Neural progenitor cell (in vitro differentiated cells): Measurements from ENCODE around the gene PADI4.

Experiments
- EZH2 ChIP-seq: fragments of 200-600 bp; sonication (generic); IDR thresholded peaks from 2 replicates; pipeline ENCODE4 v1.6.1; 2017; ENCODE audit warnings: antibody characterized with exemption, mild to moderate bottlenecking, moderate library complexity
- EZH2phosphoT487 ChIP-seq: fragments of 200-600 bp; sonication (generic); IDR thresholded peaks from 2 replicates; pipeline ENCODE4 v1.6.1; 2017; ENCODE audit warnings: antibody characterized with exemption
- TF ChIP-seq, protein P1 (sequence below): fragments of 200-600 bp; sonication (generic); IDR thresholded peaks from 2 replicates; pipeline ENCODE4 v1.5.1; 2017; ENCODE audit warnings: antibody characterized with exemption, mild to moderate bottlenecking

DNA sequence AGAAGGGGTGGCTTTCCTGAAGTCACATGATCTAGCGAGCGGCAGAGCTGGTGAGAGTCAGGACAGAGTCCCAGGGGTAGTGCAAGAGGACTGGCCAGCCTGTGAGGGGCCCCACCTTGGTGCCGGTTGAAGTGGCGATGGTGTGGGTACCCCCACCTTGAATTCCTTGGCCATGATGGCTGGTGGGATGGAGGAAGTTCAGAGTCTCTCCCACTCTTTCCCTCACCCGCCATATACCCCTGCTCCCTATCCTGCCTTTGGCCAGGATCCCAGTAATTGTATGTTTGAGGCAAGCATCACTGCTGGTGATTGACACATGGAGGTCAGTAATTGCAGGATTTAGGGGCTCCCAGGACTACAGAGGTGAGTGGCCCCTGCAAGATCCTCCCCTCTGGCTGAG is 47.3 kb upstream of the PADI4 start:
- TF ChIP-seq, protein P1, sequence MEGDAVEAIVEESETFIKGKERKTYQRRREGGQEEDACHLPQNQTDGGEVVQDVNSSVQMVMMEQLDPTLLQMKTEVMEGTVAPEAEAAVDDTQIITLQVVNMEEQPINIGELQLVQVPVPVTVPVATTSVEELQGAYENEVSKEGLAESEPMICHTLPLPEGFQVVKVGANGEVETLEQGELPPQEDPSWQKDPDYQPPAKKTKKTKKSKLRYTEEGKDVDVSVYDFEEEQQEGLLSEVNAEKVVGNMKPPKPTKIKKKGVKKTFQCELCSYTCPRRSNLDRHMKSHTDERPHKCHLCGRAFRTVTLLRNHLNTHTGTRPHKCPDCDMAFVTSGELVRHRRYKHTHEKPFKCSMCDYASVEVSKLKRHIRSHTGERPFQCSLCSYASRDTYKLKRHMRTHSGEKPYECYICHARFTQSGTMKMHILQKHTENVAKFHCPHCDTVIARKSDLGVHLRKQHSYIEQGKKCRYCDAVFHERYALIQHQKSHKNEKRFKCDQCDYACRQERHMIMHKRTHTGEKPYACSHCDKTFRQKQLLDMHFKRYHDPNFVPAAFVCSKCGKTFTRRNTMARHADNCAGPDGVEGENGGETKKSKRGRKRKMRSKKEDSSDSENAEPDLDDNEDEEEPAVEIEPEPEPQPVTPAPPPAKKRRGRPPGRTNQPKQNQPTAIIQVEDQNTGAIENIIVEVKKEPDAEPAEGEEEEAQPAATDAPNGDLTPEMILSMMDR: no peak
- TF ChIP-seq EZH2 (no peak), EZH2phosphoT487 (no peak)
